ENCODE data around the gene ADAMTS1.

ADAMTS1 gene

DNA sequence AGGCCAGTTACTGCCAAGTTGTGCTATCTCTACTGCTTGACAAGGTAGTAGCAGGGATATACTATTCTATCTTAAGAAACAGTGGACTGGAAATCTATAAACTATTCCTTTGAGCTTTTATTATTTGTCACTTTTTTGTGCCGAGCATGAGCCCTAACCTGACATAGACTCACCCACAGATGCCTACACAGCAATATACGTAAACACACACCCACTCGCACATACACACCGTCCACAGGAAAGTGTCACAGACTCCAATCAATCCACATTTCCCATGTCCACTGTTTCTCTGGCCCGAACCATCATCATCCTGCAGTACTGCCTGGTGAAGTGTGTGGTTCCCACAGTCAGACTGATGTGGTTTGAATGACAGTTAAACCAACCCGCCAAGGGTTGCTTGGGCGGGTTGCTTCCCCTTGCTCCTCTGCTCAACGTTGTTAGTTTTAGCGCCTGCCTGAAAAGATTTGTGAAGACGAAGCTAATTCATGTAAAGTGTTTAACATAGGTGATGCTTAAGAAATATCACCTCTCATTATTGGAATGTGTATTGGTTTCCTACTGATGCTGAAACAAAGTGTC lies 47.2 kb downstream of the ADAMTS1 start:
- H3K27me3 ChIP-seq (ENCODE audit: insufficient read depth, low read depth, severe bottlenecking) = peaks cover 100% of the 10 kb centered on the region
- no peaks in the 10 kb centered on the region for H3K36me3 ChIP-seq
- H3K9me3 ChIP-seq (ENCODE audit: severe bottlenecking) = peaks cover 3% of the 10 kb centered on the region
- no peak overlapping the region for H3K27ac ChIP-seq
- DNase-seq = no peak
- H3K4me3 ChIP-seq (ENCODE audit: low read depth, low read length) = no peak overlapping the region
- TF ChIP-seq, protein P1, sequence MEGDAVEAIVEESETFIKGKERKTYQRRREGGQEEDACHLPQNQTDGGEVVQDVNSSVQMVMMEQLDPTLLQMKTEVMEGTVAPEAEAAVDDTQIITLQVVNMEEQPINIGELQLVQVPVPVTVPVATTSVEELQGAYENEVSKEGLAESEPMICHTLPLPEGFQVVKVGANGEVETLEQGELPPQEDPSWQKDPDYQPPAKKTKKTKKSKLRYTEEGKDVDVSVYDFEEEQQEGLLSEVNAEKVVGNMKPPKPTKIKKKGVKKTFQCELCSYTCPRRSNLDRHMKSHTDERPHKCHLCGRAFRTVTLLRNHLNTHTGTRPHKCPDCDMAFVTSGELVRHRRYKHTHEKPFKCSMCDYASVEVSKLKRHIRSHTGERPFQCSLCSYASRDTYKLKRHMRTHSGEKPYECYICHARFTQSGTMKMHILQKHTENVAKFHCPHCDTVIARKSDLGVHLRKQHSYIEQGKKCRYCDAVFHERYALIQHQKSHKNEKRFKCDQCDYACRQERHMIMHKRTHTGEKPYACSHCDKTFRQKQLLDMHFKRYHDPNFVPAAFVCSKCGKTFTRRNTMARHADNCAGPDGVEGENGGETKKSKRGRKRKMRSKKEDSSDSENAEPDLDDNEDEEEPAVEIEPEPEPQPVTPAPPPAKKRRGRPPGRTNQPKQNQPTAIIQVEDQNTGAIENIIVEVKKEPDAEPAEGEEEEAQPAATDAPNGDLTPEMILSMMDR (IDR thresholded peaks at IDR 0.05; ENCODE audit: low read depth, low read length) = no peak

DNA sequence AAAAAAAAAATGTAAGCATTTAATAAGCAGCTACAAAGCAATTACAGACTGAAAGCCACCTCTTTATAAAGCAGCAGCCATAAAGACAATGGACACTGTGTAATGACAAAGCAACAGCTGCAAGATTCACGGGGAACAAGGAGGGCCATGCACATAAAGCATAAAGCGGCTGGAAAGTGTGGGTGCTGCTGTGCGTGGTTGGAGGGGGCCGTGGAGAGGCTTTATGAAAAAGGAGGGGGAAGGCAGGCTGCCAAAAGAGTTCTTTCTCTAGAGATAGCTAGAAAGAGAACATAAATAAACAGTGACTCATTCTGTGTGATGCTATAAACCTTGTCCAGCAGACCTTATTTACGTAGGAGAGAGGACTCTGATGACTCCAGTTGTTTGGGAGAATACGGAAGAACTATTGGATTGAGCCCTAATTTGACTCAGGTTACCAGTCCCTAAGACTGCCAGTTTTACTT lies 49.3 kb downstream of the ADAMTS1 start:
- TF ChIP-seq, protein P1 (IDR thresholded peaks at IDR 0.05; ENCODE audit: low read depth, low read length) = no peak
- Histone ChIP-seq H3K4me3 (ENCODE audit: low read depth, low read length) (no peak overlapping the region), H3K27ac (no peak overlapping the region), H3K27me3 (ENCODE audit: insufficient read depth, low read depth, severe bottlenecking) (peaks cover 93% of the 10 kb centered on the region), H3K9me3 (ENCODE audit: severe bottlenecking) (peaks cover 3% of the 10 kb centered on the region), H3K36me3 (no peaks in the 10 kb centered on the region)
- no peak for DNase-seq

DNA sequence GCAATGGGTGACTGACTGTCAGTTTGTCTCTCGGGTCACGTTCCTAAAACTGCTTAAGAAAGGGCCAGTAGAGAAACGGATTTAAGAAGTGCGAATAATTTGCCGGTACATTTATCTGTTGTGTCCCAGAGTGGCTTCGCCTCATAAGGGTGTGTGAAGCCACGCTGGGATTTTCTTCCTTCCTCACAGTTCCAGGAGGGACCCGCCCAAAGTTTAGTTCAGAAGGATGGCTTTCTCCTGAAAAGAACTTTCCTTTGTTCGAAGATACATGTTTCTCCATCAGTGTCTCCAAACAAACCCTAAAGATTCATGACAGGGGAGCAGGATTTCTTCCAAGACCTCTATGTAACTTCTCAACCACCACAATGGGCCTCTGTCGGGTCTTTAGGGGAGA lies 49.8 kb downstream of the ADAMTS1 start:
- H3K9me3 ChIP-seq (ENCODE audit: severe bottlenecking) = peaks cover 3% of the 10 kb centered on the region
- no peak overlapping the region for H3K27ac ChIP-seq
- H3K36me3 ChIP-seq = no peaks in the 10 kb centered on the region
- peaks cover 93% of the 10 kb centered on the region for H3K27me3 ChIP-seq (ENCODE audit: insufficient read depth, low read depth, severe bottlenecking)
- TF ChIP-seq, protein P1 (IDR thresholded peaks at IDR 0.05; ENCODE audit: low read depth, low read length) = no peak
- no peak for DNase-seq
- H3K4me3 ChIP-seq (ENCODE audit: low read depth, low read length) = no peak overlapping the region

DNA sequence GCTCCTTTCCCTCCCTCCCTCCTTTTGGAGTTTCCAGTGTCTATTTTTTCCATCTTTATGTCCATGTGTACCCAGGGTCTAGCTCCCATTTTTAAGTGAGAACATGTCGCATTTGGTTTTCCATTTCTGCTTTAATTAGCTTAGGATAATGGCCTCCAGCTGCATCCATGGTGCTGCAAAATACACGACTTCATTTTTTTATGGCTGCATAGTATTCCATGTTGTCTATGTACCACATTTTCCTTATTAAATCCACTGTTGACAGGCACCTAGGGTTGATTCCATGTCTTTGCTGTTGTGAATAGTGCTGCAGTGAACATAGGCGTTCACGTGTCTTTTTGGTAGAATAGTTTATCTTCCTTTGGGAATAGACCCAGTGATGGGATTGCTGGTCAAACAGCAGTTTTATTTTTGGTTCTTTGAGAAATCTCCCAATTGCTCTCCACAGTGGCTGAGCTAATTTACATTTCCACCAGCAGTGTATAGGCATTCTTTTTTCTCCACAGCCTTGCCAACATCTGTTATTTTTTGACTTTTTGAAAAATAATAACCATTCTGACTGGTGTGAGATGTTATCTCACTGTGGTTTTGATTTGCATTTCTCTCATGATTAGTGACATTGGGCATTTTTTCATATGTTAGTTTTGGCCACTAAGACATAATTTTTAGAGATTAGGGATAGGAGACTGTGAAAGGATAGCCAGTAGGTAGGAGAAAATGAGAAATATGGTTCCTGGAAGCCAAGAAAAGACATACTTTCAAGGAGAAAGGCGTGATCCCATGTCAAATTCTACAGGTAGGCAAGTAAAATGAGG lies 50.4 kb downstream of the ADAMTS1 start:
- no peaks in the 10 kb centered on the region for H3K36me3 ChIP-seq

DNA sequence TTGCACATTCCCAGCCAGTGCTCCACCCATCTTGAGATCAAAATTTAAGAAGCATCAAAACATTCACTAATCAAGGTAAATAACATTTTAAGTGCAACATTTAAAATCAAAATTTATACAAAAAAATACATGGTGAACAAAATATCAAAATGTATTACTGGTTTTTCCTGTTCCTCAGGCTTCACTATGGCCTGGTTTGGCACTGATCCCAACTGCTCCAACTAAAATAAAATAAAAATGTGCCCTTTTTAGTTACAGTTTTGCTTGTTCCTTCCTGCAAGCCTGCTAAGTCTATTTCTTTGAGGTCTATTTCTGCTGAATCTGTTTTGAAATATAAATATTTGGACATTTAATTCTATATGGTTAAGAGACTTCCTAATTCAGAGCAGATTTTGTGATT lies 54.9 kb downstream of the ADAMTS1 start:
- H3K9me3 ChIP-seq (ENCODE audit: severe bottlenecking) = peaks cover 6% of the 10 kb centered on the region

More for the DNA sequence above, 50.4 kb downstream of the ADAMTS1 start:
- no peak for DNase-seq
- H3K4me3 ChIP-seq (ENCODE audit: low read depth, low read length) = no peak overlapping the region
- peaks cover 3% of the 10 kb centered on the region for H3K9me3 ChIP-seq (ENCODE audit: severe bottlenecking)
- H3K27me3 ChIP-seq (ENCODE audit: insufficient read depth, low read depth, severe bottlenecking) = peaks cover 93% of the 10 kb centered on the region
- TF ChIP-seq, protein P1 (IDR thresholded peaks at IDR 0.05; ENCODE audit: low read depth, low read length) = no peak
- no peak overlapping the region for H3K27ac ChIP-seq

More for the DNA sequence above, 54.9 kb downstream of the ADAMTS1 start:
- DNase-seq = no peak
- no peaks in the 10 kb centered on the region for H3K36me3 ChIP-seq
- TF ChIP-seq, protein P1 (IDR thresholded peaks at IDR 0.05; ENCODE audit: low read depth, low read length) = no peak
- H3K4me3 ChIP-seq (ENCODE audit: low read depth, low read length) = no peak overlapping the region
- H3K27me3 ChIP-seq (ENCODE audit: insufficient read depth, low read depth, severe bottlenecking) = peaks cover 77% of the 10 kb centered on the region
- no peak overlapping the region for H3K27ac ChIP-seq
